Measurements from ENCODE around the gene CRIP3.
"Not testable (repeated sequence)": the region's sequence is repeated elsewhere in the genome, so short reads cannot be mapped to it uniquely, and the experiment has no call there.

The CRIP3 gene

GRCh38 chr6:43307451-43308100 is 1.1 kb downstream of the CRIP3 start:
- no peak overlapping the region for H3K4me3 ChIP-seq (ENCODE audit: low read depth, low read length)

- H3K4me3 ChIP-seq (ENCODE audit: low read depth, low read length): no peak overlapping the region
Measured at GRCh38 chr6:43306086-43306485, 2.5 kb downstream of the CRIP3 start.

- no peak overlapping the region for H3K4me3 ChIP-seq (ENCODE audit: low read depth, low read length)
Measured at GRCh38 chr6:43304882-43305281, 3.7 kb downstream of the CRIP3 start.

GRCh38 chr6:43304361-43304760 is 4.3 kb downstream of the CRIP3 start:
- H3K4me3 ChIP-seq (ENCODE audit: low read depth, low read length): no peak overlapping the region

GRCh38 chr6:43303751-43304331 is 4.8 kb downstream of the CRIP3 start:
- no peak overlapping the region for H3K4me3 ChIP-seq (ENCODE audit: low read depth, low read length)

GRCh38 chr6:43303006-43303405 is 5.6 kb downstream of the CRIP3 start:
- H3K4me3 ChIP-seq (ENCODE audit: low read depth, low read length): not testable (repeated sequence)

GRCh38 chr6:43302126-43302525 is 6.5 kb downstream of the CRIP3 start:
- H3K4me3 ChIP-seq (ENCODE audit: low read depth, low read length): no peak overlapping the region

GRCh38 chr6:43301081-43301870 is 7.3 kb downstream of the CRIP3 start:
- no peak overlapping the region for H3K4me3 ChIP-seq (ENCODE audit: low read depth, low read length)

- H3K4me3 ChIP-seq (ENCODE audit: low read depth, low read length): no peak overlapping the region
Measured at GRCh38 chr6:43299338-43300293, 9.0 kb downstream of the CRIP3 start.

- no peak overlapping the region for H3K4me3 ChIP-seq (ENCODE audit: low read depth, low read length)
Measured at GRCh38 chr6:43298565-43299337, 9.9 kb downstream of the CRIP3 start.

- H3K4me3 ChIP-seq (ENCODE audit: low read depth, low read length): no peak within 1 kb of the TSS
Measured at GRCh38 chr6:43297644-43298564, 10.7 kb downstream of the CRIP3 start, which contains the start of gene SLC22A7. TSS of gene SLC22A7 (plus strand) at chr6:43298260. CDS start at chr6:43298359, 99 bp downstream.

GRCh38 chr6:43296780-43297497 is 11.7 kb downstream of the CRIP3 start:
- no peak overlapping the region for H3K4me3 ChIP-seq (ENCODE audit: low read depth, low read length)

GRCh38 chr6:43295456-43295855 is 13.2 kb downstream of the CRIP3 start:
- H3K4me3 ChIP-seq (ENCODE audit: low read depth, low read length): no peak overlapping the region

GRCh38 chr6:43294536-43294935 is 14.1 kb downstream of the CRIP3 start:
- H3K4me3 ChIP-seq (ENCODE audit: low read depth, low read length): no peak overlapping the region

GRCh38 chr6:43293698-43294097 is 14.9 kb downstream of the CRIP3 start:
- no peak overlapping the region for H3K4me3 ChIP-seq (ENCODE audit: low read depth, low read length)

GRCh38 chr6:43292763-43293318 is 15.8 kb downstream of the CRIP3 start:
- H3K4me3 ChIP-seq (ENCODE audit: low read depth, low read length): no peak overlapping the region

GRCh38 chr6:43292341-43292740 is 16.3 kb downstream of the CRIP3 start:
- no peak overlapping the region for H3K4me3 ChIP-seq (ENCODE audit: low read depth, low read length)

- H3K4me3 ChIP-seq (ENCODE audit: low read depth, low read length): no peak overlapping the region
Measured at GRCh38 chr6:43291708-43292107, 16.9 kb downstream of the CRIP3 start.
